Adrenal gland (tissue), 12 donors: ENCODE measurements around the gene MED13. TPM values are rescaled to one million over a fixed set of nuclear protein-coding genes. Genes with fewer than 3 reads are reported as not detected.

Experiments used
- DNase-seq, 7 donors: peaks; one replicate each; pipeline ENCODE4 v3.0.0-alpha.2; 2019 to 2020
- H3K27ac ChIP-seq, 5 donors: fragments of 200-600 bp; sonication (generic) in 4 of 5; 1 replicate in 3 of 5; 2 replicates in 2 of 5; pipeline versions ENCODE4 v1.5.1 to v1.8.0; 2016 to 2020; ENCODE audit warnings: mild to moderate bottlenecking in 1 of 5
- H3K27me3 ChIP-seq: fragments of 200-600 bp; 2 replicates; pipeline ENCODE4 v1.8.0; 2021
- H3K36me3 ChIP-seq, 2 donors: fragments of 200-600 bp; replicated peaks in 1 of 2; 1 replicate in 1 of 2; 2 replicates in 1 of 2; pipeline versions ENCODE4 v1.5.1 to v1.8.0; 2018 to 2022
- H3K4me1 ChIP-seq, 2 donors: fragments of 200-600 bp; replicated peaks in 1 of 2; 1 replicate in 1 of 2; 2 replicates in 1 of 2; pipeline versions ENCODE4 v1.5.1 to v1.8.0; 2018 to 2021
- H3K4me3 ChIP-seq, 4 donors: fragments of 200-600 bp; sonication (generic) in 3 of 4; one replicate each; pipeline ENCODE4 v1.5.1; 2016 to 2018
- H3K9me3 ChIP-seq, 3 donors: fragments of 200-600 bp; sonication (generic) in 1 of 3; replicated peaks in 1 of 3; 1 replicate in 2 of 3; 2 replicates in 1 of 3; pipeline versions ENCODE4 v1.5.1 to v1.8.0; 2016 to 2021
- CTCF ChIP-seq, 6 experiments: fragments of 450-650 bp in 4 of 6; fragments of 200-600 bp in 2 of 6; sonication (generic) in 1 of 6; IDR thresholded peaks; 1 replicate in 5 of 6; 2 replicates in 1 of 6; pipeline versions ENCODE4 v1.5.1 to v1.8.0; 2016 to 2021; ENCODE audit warnings: antibody characterized with exemption in 6 of 6, mild to moderate bottlenecking in 2 of 6, moderate library complexity in 1 of 6
- POLR2A ChIP-seq, 2 donors: fragments of 450-650 bp; IDR thresholded peaks; one replicate each; pipeline ENCODE4 v1.6.1; 2017; ENCODE audit warnings: antibody characterized with exemption in 2 of 2, mild to moderate bottlenecking in 2 of 2, moderate library complexity in 1 of 2
- WGBS, 4 donors: extraction: QIAGEN DNeasy Blood & Tissue Kit in 2 of 4; methylation state at CpG; one replicate each; pipeline versions ENCODE4 v1.1.5 to v1.1.7; 2013 to 2017; 5-methylcytosine and 5-hydroxymethylcytosine counted together
- intact Hi-C, 2 donors: fragments of 100-400 bp; cut with DNase I; formaldehyde crosslinking; loops; one replicate each; pipeline versions ENCODE4 v1.14.1 to v1.15.0; 2022 to 2023
- polyA plus RNA-seq, 3 donors: library from polyadenylated mRNA; stranded (reverse); fragments of 200-250 nt in 2 of 3; fragments of 350-450 nt in 1 of 3; fragmentation: Illumina TruSeq in 1 of 3; extraction: RNeasy Lipid Tissue Mini Kit (QIAGEN cat#74804) in 1 of 3; gene quantifications; one replicate each; pipeline ENCODE4 v1.2.3, GENCODE V29; 2013 to 2014
- total RNA-seq, 9 donors: library from RNA; depleted of rRNA in 4 of 9; stranded (reverse); fragments of >200 nt in 4 of 9; fragments of 120-200 nt in 1 of 9; fragmentation: NEBNext Ultra II Directional in 1 of 9; extraction: Animal tissue kit (Norgen Biotek cat#: 25700) in 1 of 9; gene quantifications; one replicate each; pipeline versions ENCODE4 v1.1.0 to v1.2.4, GENCODE V29; 2013 to 2023
- donor health status: healthy with polysubstance abuse.
- donor health status: Bipolar disorder and iron deficiency.
- donor health status: DM: yes; HTN: yes; CAD: no.
- donor health status: DM: no; HTN: no; CAD: no.
- donor health status: DM: no; HTN: no; CAD: no.
- donor health status: DM: yes; HTN: yes; CAD: no.

MED13 gene
- total and polyA plus RNA-seq, 12 donors = 8.2 to 62.3 (median 51.8) TPM

GRCh38 chr17:61970030-61970429 lies 95.0 kb downstream of the MED13 start:
- TF ChIP-seq POLR2A (IDR thresholded peaks at IDR 0.05) = no peak
- TF ChIP-seq CTCF (IDR thresholded peaks at IDR 0.05) = no peak
- no peaks in the 10 kb centered on the region for H3K27me3 ChIP-seq
- DNase-seq = no peak
- no peaks in the 10 kb centered on the region for H3K4me1 ChIP-seq
- peaks cover 0 to 62% of the 10 kb centered on the region in 2 donors for H3K36me3 ChIP-seq
- H3K4me3 ChIP-seq = no peak overlapping the region
- intact Hi-C loops = no loop called here
- 90 to 100% (median 97%) methylated on average over 1 of the region's 1 CpG for WGBS, 4 donors
- no peak overlapping the region for H3K27ac ChIP-seq
- no peaks in the 10 kb centered on the region for H3K9me3 ChIP-seq

GRCh38 chr17:61968757-61969156 lies 96.3 kb downstream of the MED13 start:
- intact Hi-C loops = loop anchor here in 1 of 2 donors (10.0 kb wide), 1 partner anchor 66 kb away; no protein-coding TSS in a partner anchor
- no peak for DNase-seq
- Histone ChIP-seq H3K27me3 (no peaks in the 10 kb centered on the region), H3K4me1 (no peaks in the 10 kb centered on the region), H3K9me3 (no peaks in the 10 kb centered on the region), H3K4me3 (no peak overlapping the region), H3K27ac (no peak overlapping the region), H3K36me3 (peaks cover 0 to 75% of the 10 kb centered on the region in 2 donors)
- no peak for TF ChIP-seq POLR2A (IDR thresholded peaks at IDR 0.05)
- no peak for TF ChIP-seq CTCF (IDR thresholded peaks at IDR 0.05)
- 94 to 99% (median 99%) methylated on average over 5 of the region's 5 CpGs for WGBS, 4 donors

- no peaks in the 10 kb centered on the region for H3K9me3 ChIP-seq
- intact Hi-C loops = loop anchor here in 1 of 2 donors (10.0 kb wide), 1 partner anchor 67 kb away; no protein-coding TSS in a partner anchor
- peaks cover 0 to 83% of the 10 kb centered on the region in 2 donors for H3K36me3 ChIP-seq
- TF ChIP-seq CTCF (IDR thresholded peaks at IDR 0.05) (no peak), POLR2A (IDR thresholded peaks at IDR 0.05) (no peak)
- H3K4me3 ChIP-seq = no peak overlapping the region
- no peak for DNase-seq
- 90 to 96% (median 94%) methylated on average over 2 of the region's 2 CpGs for WGBS, 4 donors
- no peaks in the 10 kb centered on the region for H3K27me3 ChIP-seq
- H3K27ac ChIP-seq = no peak overlapping the region
- no peaks in the 10 kb centered on the region for H3K4me1 ChIP-seq
Observed at GRCh38 chr17:61967729-61968128, 97.3 kb downstream of the MED13 start.

- no peak for DNase-seq
- Histone ChIP-seq H3K36me3 (peaks cover 0 to 80% of the 10 kb centered on the region in 2 donors), H3K27me3 (no peaks in the 10 kb centered on the region), H3K9me3 (no peaks in the 10 kb centered on the region), H3K27ac (no peak overlapping the region), H3K4me1 (no peaks in the 10 kb centered on the region), H3K4me3 (no peak overlapping the region)
- WGBS, 4 donors = 0 to 3% (median 0%) methylated on average over 1 of the region's 1 CpG
- TF ChIP-seq POLR2A (IDR thresholded peaks at IDR 0.05) = no peak
- no peak for TF ChIP-seq CTCF (IDR thresholded peaks at IDR 0.05)
- intact Hi-C loops = loop anchor here in 1 of 2 donors (10.0 kb wide), 1 partner anchor 69 kb away; no protein-coding TSS in a partner anchor
Observed at GRCh38 chr17:61966191-61966590, 98.9 kb downstream of the MED13 start.
